Testis (tissue), 2 donors: Measurements from ENCODE around the gene SZT2.

Experiments used
- POLR2A ChIP-seq: fragments of 450-650 bp; IDR thresholded peaks from one replicate; pipeline ENCODE4 v1.6.1; 2017; ENCODE audit warnings: antibody characterized with exemption, mild to moderate bottlenecking, moderate library complexity
- TF ChIP-seq, protein P1 (sequence below), 3 experiments: fragments of 450-650 bp in 2 of 3; fragments of 200-600 bp in 1 of 3; sonication (generic) in 1 of 3; IDR thresholded peaks; one replicate each; pipeline ENCODE4 v1.5.1; 2016 to 2019; ENCODE audit warnings: antibody characterized with exemption in 3 of 3, mild to moderate bottlenecking in 2 of 3, moderate library complexity in 1 of 3

GRCh38 chr1:43381612-43382011, 8.1 kb upstream of the SZT2 start:
- no peak for TF ChIP-seq POLR2A
- TF ChIP-seq, protein P1, sequence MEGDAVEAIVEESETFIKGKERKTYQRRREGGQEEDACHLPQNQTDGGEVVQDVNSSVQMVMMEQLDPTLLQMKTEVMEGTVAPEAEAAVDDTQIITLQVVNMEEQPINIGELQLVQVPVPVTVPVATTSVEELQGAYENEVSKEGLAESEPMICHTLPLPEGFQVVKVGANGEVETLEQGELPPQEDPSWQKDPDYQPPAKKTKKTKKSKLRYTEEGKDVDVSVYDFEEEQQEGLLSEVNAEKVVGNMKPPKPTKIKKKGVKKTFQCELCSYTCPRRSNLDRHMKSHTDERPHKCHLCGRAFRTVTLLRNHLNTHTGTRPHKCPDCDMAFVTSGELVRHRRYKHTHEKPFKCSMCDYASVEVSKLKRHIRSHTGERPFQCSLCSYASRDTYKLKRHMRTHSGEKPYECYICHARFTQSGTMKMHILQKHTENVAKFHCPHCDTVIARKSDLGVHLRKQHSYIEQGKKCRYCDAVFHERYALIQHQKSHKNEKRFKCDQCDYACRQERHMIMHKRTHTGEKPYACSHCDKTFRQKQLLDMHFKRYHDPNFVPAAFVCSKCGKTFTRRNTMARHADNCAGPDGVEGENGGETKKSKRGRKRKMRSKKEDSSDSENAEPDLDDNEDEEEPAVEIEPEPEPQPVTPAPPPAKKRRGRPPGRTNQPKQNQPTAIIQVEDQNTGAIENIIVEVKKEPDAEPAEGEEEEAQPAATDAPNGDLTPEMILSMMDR (IDR thresholded peaks at IDR 0.05): no peak
